Embryonic facial prominence (tissue), 1 donor: Measurements from ENCODE around the gene ENAM.
"Not testable (repeated sequence)": the region's sequence is repeated elsewhere in the genome, so short reads cannot be mapped to it uniquely, and the experiment has no call there.

ENCODE experiments used
- DNase-seq: peaks from one replicate; pipeline ENCODE4 v3.0.0-alpha.2; 2016; ENCODE audit errors: extremely low spot score

Gene ENAM

GRCh38 chr4:70629469-70630090 lies 1.0 kb downstream of the ENAM start:
- DNase-seq: no peak

GRCh38 chr4:70630162-70630561 lies 1.6 kb downstream of the ENAM start:
- DNase-seq: no peak

GRCh38 chr4:70632028-70632427 lies 3.5 kb downstream of the ENAM start:
- no peak for DNase-seq

GRCh38 chr4:70634482-70634881 lies 5.9 kb downstream of the ENAM start:
- no peak for DNase-seq

- DNase-seq: no peak
Measured at GRCh38 chr4:70637239-70637913, 8.8 kb downstream of the ENAM start.

- no peak for DNase-seq
Measured at GRCh38 chr4:70640192-70640591, 11.6 kb downstream of the ENAM start.

GRCh38 chr4:70650741-70651140 lies 22.2 kb downstream of the ENAM start:
- not testable (repeated sequence) for DNase-seq

GRCh38 chr4:70651864-70652506 lies 23.4 kb downstream of the ENAM start:
- no peak for DNase-seq

- DNase-seq: no peak
Measured at GRCh38 chr4:70654605-70655011, 26.1 kb downstream of the ENAM start.

GRCh38 chr4:70657326-70657725 lies 28.8 kb downstream of the ENAM start:
- no peak for DNase-seq

GRCh38 chr4:70658418-70658817 lies 29.9 kb downstream of the ENAM start:
- no peak for DNase-seq

GRCh38 chr4:70660106-70660505 lies 31.6 kb downstream of the ENAM start:
- DNase-seq: no peak

- not testable (repeated sequence) for DNase-seq
Measured at GRCh38 chr4:70661309-70661922, 32.9 kb downstream of the ENAM start.

GRCh38 chr4:70666369-70666768 lies 37.8 kb downstream of the ENAM start, which contains the start of gene JCHAIN:
Gene JCHAIN, minus strand, starts transcription at chr4:70666508. Its CDS starts 18 bp downstream, at chr4:70666490.
- DNase-seq: no peak

GRCh38 chr4:70667740-70668535 lies 39.4 kb downstream of the ENAM start:
- no peak for DNase-seq

GRCh38 chr4:70670332-70671014 lies 41.9 kb downstream of the ENAM start:
- no peak for DNase-seq

GRCh38 chr4:70671091-70671490 lies 42.5 kb downstream of the ENAM start:
- no peak for DNase-seq

GRCh38 chr4:70674191-70674590 lies 45.6 kb downstream of the ENAM start:
- no peak for DNase-seq

GRCh38 chr4:70674731-70675130 lies 46.2 kb downstream of the ENAM start:
- no peak for DNase-seq

GRCh38 chr4:70676554-70677090 lies 48.1 kb downstream of the ENAM start:
- DNase-seq: no peak
